Naive thymus-derived CD4-positive, alpha-beta T cell (primary cell): ENCODE results near the gene BCORL1. TPM values are rescaled to one million over a fixed set of nuclear protein-coding genes. Genes with fewer than 3 reads are reported as not detected.

Experiments
- ATAC-seq: fragments of 150-1000 bp; cut with Tn5 transposase; 2 replicates; pipeline ENCODE4 v1.10.0; 2021; ENCODE audit warnings: mild to moderate bottlenecking, moderate library complexity
- CTCF ChIA-PET: fragments of 350-600 bp; sonication (Branson Sonifier 250); formaldehyde crosslinking; loops from one replicate; lab custom pipeline; 2021; ENCODE audit warnings: antibody characterized with exemption; lab: Charles Lee
- POLR2A ChIA-PET: fragments of 350-600 bp; sonication (Branson Sonifier 250); formaldehyde crosslinking; loops from one replicate; lab custom pipeline; 2021; ENCODE audit warnings: antibody characterized with exemption, inconsistent platforms; lab: Charles Lee
- DNase-seq, 9 donors: peaks; one replicate each; pipeline versions ENCODE4 v3.0.0 to v3.0.0-alpha.2; 2020 to 2022; ENCODE audit warnings: mixed read lengths in 1 of 9
- H3K27ac ChIP-seq: one replicate; pipeline ENCODE4 v1.7.0; 2013; ENCODE audit warnings: mild to moderate bottlenecking, low read depth, low read length, moderate library complexity
- H3K27me3 ChIP-seq, 2 donors: one replicate each; pipeline ENCODE4 v1.7.0; 2013; ENCODE audit warnings: low read length in 2 of 2, mild to moderate bottlenecking in 2 of 2, moderate library complexity in 2 of 2; ENCODE audit not compliant: control insufficient read depth in 2 of 2, insufficient read depth in 2 of 2
- H3K36me3 ChIP-seq, 3 experiments: 1 replicate in 2 of 3; 2 replicates in 1 of 3; pipeline ENCODE4 v1.7.0; 2013; ENCODE audit warnings: low read length in 3 of 3, mild to moderate bottlenecking in 3 of 3, moderate library complexity in 1 of 3; ENCODE audit not compliant: insufficient read depth in 3 of 3, control insufficient read depth in 2 of 3
- H3K4me1 ChIP-seq, 2 donors: one replicate each; pipeline ENCODE4 v1.7.0; 2013; ENCODE audit warnings: low read length in 2 of 2, mild to moderate bottlenecking in 2 of 2, moderate library complexity in 1 of 2; ENCODE audit not compliant: control insufficient read depth in 2 of 2, insufficient read depth in 2 of 2
- H3K4me3 ChIP-seq: 2 replicates; pipeline ENCODE4 v1.7.0; 2013; ENCODE audit warnings: mild to moderate bottlenecking, low read length
- H3K9me3 ChIP-seq, 3 experiments: 1 replicate in 2 of 3; 2 replicates in 1 of 3; pipeline ENCODE4 v1.7.0; 2013; ENCODE audit warnings: low read length in 3 of 3; ENCODE audit not compliant: control insufficient read depth in 2 of 3
- H3K27ac Mint-ChIP-seq, 9 donors: one replicate each; pipeline ENCODE4 v1.8.0; 2020 to 2022; ENCODE audit warnings: mixed read lengths in 9 of 9, mild to moderate bottlenecking in 8 of 9, moderate library complexity in 5 of 9, inconsistent platforms in 2 of 9
- H3K27me3 Mint-ChIP-seq, 5 donors: one replicate each; pipeline ENCODE4 v1.8.0; 2021 to 2022; ENCODE audit warnings: mixed read lengths in 5 of 5, mild to moderate bottlenecking in 1 of 5
- H3K36me3 Mint-ChIP-seq, 5 donors: one replicate each; pipeline ENCODE4 v1.8.0; 2020 to 2022; ENCODE audit warnings: mixed read lengths in 5 of 5, mild to moderate bottlenecking in 3 of 5, inconsistent platforms in 1 of 5
- H3K4me1 Mint-ChIP-seq, 7 donors: one replicate each; pipeline ENCODE4 v1.8.0; 2020 to 2022; ENCODE audit warnings: mixed read lengths in 7 of 7, mild to moderate bottlenecking in 3 of 7, inconsistent platforms in 1 of 7
- H3K4me3 Mint-ChIP-seq, 10 donors: one replicate each; pipeline ENCODE4 v1.8.0; 2020 to 2022; ENCODE audit warnings: mild to moderate bottlenecking in 10 of 10, mixed read lengths in 10 of 10, moderate library complexity in 6 of 10, inconsistent platforms in 2 of 10
- H3K9me3 Mint-ChIP-seq, 11 donors: one replicate each; pipeline ENCODE4 v1.8.0; 2020 to 2022; ENCODE audit warnings: mixed read lengths in 11 of 11, mild to moderate bottlenecking in 4 of 11, inconsistent platforms in 1 of 11, moderate library complexity in 1 of 11
- intact Hi-C, 2 donors: fragments of 100-400 bp; cut with micrococcal nuclease; formaldehyde crosslinking; loops; one replicate each; pipeline ENCODE4 v1.15.1; 2023
- polyA plus RNA-seq, 2 donors: library from polyadenylated mRNA; unstranded; fragments of 300-500 nt; fragmentation: Illumina TruSeq; gene quantifications; one replicate each; pipeline ENCODE4 v1.2.3, GENCODE V29; 2021
- total RNA-seq, 6 experiments: library from RNA in 5 of 6; stranded (reverse) in 5 of 6; gene quantifications; 1 replicate in 5 of 6; 2 replicates in 1 of 6; pipeline ENCODE4 v1.2.3 and lab custom pipeline; 2021 to 2026

The BCORL1 gene
- total and polyA plus RNA-seq, 7 experiments from 2014 or later = 0.64 to 8.9 (median 7.4) TPM

GRCh38 chrX:130084631-130085237 lies 102.3 kb downstream of the BCORL1 start:
- intact Hi-C loops = loop anchor here (5.0 to 10.0 kb wide), 3 partner anchors 302 to 1730 kb away; partner anchors contain the start of gene ENOX2 (in 1 of the 2)
- DNase-seq (peak in 1 of 9 donors; percentile 31), ATAC-seq (no peak)
- H3K36me3 ChIP-seq = peaks cover 0 to 13% (median under 1%) of the 10 kb centered on the region in 3 experiments
- peaks cover 30 to 34% of the 10 kb centered on the region in 2 donors for H3K4me1 ChIP-seq
- ChIA-PET POLR2A (interaction anchor here (0.8 to 5.3 kb wide), 10 partner anchors 7 to 133 kb away, joined by 3 to 44 read pairs (median 5); partner anchors contain the start of gene ELF4), CTCF (interaction anchor here (6.0 kb wide), 1 partner anchor 36 kb away, joined by 54 read pairs; no protein-coding TSS in a partner anchor)
- peaks cover 0 to 16% (median 2%) of the 10 kb centered on the region in 5 donors for H3K36me3 Mint-ChIP-seq
- peak overlapping the region; percentile 67 for H3K4me3 ChIP-seq
- H3K9me3 ChIP-seq = no peaks in the 10 kb centered on the region
- H3K4me1 Mint-ChIP-seq = peaks cover 24 to 78% (median 62%) of the 10 kb centered on the region in 7 donors
- H3K27me3 ChIP-seq = no peaks in the 10 kb centered on the region
- no peaks in the 10 kb centered on the region for H3K27me3 Mint-ChIP-seq
- H3K9me3 Mint-ChIP-seq = no peaks in the 10 kb centered on the region
- H3K4me3 Mint-ChIP-seq = peak overlapping the region; percentile 86 to 93 (median 89)
- peak overlapping the region; percentile 66 for H3K27ac ChIP-seq
- peak overlapping the region; percentile 55 to 96 (median 91) for H3K27ac Mint-ChIP-seq

DNA sequence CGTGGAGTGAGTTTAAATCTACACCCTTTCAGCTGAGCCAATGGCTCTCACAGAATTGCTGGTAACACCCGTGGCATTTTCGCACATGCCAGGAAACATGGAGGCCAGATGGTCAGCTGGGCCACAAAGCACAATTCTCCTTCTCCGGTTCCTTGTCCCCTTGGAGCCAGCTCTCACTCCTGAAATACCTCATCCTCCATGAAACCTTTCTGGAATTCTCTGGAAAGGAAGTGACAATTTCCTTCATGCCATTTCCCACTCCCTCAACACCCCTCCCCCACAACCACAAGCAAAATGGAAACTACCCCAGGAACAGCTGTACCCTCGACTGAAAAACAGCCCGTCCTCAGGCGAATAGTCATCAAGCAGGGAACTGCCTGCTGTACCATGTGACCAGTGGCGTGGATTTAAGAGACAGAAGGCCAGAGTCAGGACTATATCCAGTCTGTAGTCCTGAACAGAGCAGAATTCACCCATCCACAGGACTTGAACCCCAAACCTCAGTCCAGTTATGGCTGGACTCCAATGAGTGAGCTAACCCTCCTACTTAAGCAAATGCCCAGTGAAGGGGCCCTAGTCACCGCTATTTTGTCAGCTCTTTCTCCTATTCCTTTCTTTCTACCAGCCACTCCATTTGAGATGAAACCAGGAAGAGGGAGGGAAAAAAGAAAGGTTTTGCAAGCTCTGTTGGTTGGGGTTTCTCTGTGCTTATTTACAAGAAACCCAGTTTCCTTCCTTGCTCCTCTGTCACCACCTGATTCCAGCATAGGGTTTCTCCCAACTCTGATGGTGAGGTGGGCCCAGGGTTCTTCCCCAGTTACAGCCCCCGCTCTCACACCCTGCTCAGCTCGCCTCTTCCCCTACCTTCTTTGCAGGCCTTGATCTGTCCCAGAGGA lies 103.4 kb downstream of the BCORL1 start:
- ChIA-PET CTCF (interaction anchor here (0.7 to 6.0 kb wide), 4 partner anchors 16 to 39 kb away, joined by 3 to 54 read pairs (median 4); no protein-coding TSS in a partner anchor), POLR2A (interaction anchor here (0.7 to 5.3 kb wide), 8 partner anchors 11 to 91 kb away, joined by 3 to 44 read pairs (median 4); partner anchors contain the start of genes AIFM1 and ELF4)
- Histone ChIP-seq H3K9me3 (no peaks in the 10 kb centered on the region), H3K27ac (peak overlapping the region; percentile 66), H3K27me3 (no peaks in the 10 kb centered on the region), H3K4me3 (peak overlapping the region; percentile 67), H3K4me1 (peaks cover 27 to 37% of the 10 kb centered on the region in 2 donors), H3K36me3 (peaks cover 0 to 7% (median 0%) of the 10 kb centered on the region in 3 experiments)
- peak overlapping the region; percentile 76 to 96 (median 91) for H3K27ac Mint-ChIP-seq
- H3K4me1 Mint-ChIP-seq = peaks cover 20 to 77% (median 62%) of the 10 kb centered on the region in 7 donors
- intact Hi-C loops = loop anchor here (2.0 to 10.0 kb wide), 4 partner anchors 303 to 1729 kb away; partner anchors contain the start of gene ENOX2 (in 1 of the 2)
- peaks cover 0 to 17% (median 0%) of the 10 kb centered on the region in 5 donors for H3K36me3 Mint-ChIP-seq
- H3K4me3 Mint-ChIP-seq = peak overlapping the region; percentile 86 to 93 (median 89)
- no peaks in the 10 kb centered on the region for H3K9me3 Mint-ChIP-seq
- ATAC-seq (no peak), DNase-seq (no peak)
- no peaks in the 10 kb centered on the region for H3K27me3 Mint-ChIP-seq

GRCh38 chrX:130086447-130087206 lies 104.2 kb downstream of the BCORL1 start:
- peaks cover 22 to 35% of the 10 kb centered on the region in 2 donors for H3K4me1 ChIP-seq
- no peaks in the 10 kb centered on the region for H3K36me3 ChIP-seq
- Mint-ChIP-seq H3K4me1 (peaks cover 15 to 71% (median 60%) of the 10 kb centered on the region in 7 donors), H3K27me3 (no peaks in the 10 kb centered on the region), H3K4me3 (peak overlapping the region; percentile 86 to 93 (median 89)), H3K27ac (peak overlapping the region; percentile 76 to 96 (median 91)), H3K36me3 (peaks cover 0 to 17% (median 0%) of the 10 kb centered on the region in 5 donors), H3K9me3 (no peaks in the 10 kb centered on the region)
- peak; percentile 74 for ATAC-seq
- peak in 8 of 9 donors; percentile 64 to 79 (median 74) for DNase-seq
- H3K27ac ChIP-seq = peak overlapping the region; percentile 66
- ChIA-PET POLR2A (interaction anchor here (0.7 to 5.3 kb wide), 11 partner anchors 11 to 88 kb away, joined by 3 to 44 read pairs (median 4); partner anchors contain the start of genes AIFM1, ELF4 and RAB33A), CTCF (interaction anchor here (0.7 to 6.0 kb wide), 5 partner anchors 16 to 79 kb away, joined by 3 to 54 read pairs (median 4); partner anchors contain the start of genes AIFM1 and ELF4)
- peak overlapping the region; percentile 67 for H3K4me3 ChIP-seq
- H3K9me3 ChIP-seq = no peaks in the 10 kb centered on the region
- no peaks in the 10 kb centered on the region for H3K27me3 ChIP-seq
- intact Hi-C loops = loop anchor here (1.0 to 10.0 kb wide), 5 partner anchors 24 to 1728 kb away; partner anchors contain the start of genes ELF4 (in 1 of the 2) and ENOX2 (in 1 of the 2)

GRCh38 chrX:130090364-130090763 lies 107.9 kb downstream of the BCORL1 start:
- intact Hi-C loops = no loop called here
- H3K9me3 ChIP-seq = no peaks in the 10 kb centered on the region
- peaks cover 13 to 73% (median 55%) of the 10 kb centered on the region in 7 donors for H3K4me1 Mint-ChIP-seq
- H3K27me3 Mint-ChIP-seq = no peaks in the 10 kb centered on the region
- no peaks in the 10 kb centered on the region for H3K27me3 ChIP-seq
- H3K36me3 ChIP-seq = no peaks in the 10 kb centered on the region
- H3K27ac Mint-ChIP-seq = peak overlapping the region; percentile 69 to 96 (median 90)
- CTCF ChIA-PET = no interaction called here
- peak overlapping the region in 9 of 10 donors; percentile 30 to 79 (median 65) for H3K4me3 Mint-ChIP-seq
- POLR2A ChIA-PET = no interaction called here
- H3K4me1 ChIP-seq = peaks cover 39 to 41% of the 10 kb centered on the region in 2 donors
- peaks cover 0 to 15% (median 0%) of the 10 kb centered on the region in 5 donors for H3K36me3 Mint-ChIP-seq
- H3K27ac ChIP-seq = no peak overlapping the region
- no peak overlapping the region for H3K4me3 ChIP-seq
- ATAC-seq (no peak), DNase-seq (no peak)
- H3K9me3 Mint-ChIP-seq = no peaks in the 10 kb centered on the region

- peaks cover 0 to 12% (median 0%) of the 10 kb centered on the region in 5 donors for H3K36me3 Mint-ChIP-seq
- Histone ChIP-seq H3K27me3 (no peaks in the 10 kb centered on the region), H3K4me3 (peak overlapping the region; percentile 64), H3K9me3 (no peaks in the 10 kb centered on the region), H3K36me3 (no peaks in the 10 kb centered on the region), H3K4me1 (peaks cover 44% of the 10 kb centered on the region in 2 donors), H3K27ac (peak overlapping the region; percentile 68)
- DNase-seq = peak; percentile 46 to 91 (median 87)
- peak overlapping the region; percentile 89 to 97 (median 95) for H3K27ac Mint-ChIP-seq
- CTCF ChIA-PET = interaction anchor here (0.7 to 1.9 kb wide), 6 partner anchors 10 to 99 kb away, joined by 3 to 9 read pairs (median 5); no protein-coding TSS in a partner anchor
- peaks cover 13 to 84% (median 52%) of the 10 kb centered on the region in 7 donors for H3K4me1 Mint-ChIP-seq
- ATAC-seq = peak; percentile 98
- no peaks in the 10 kb centered on the region for H3K9me3 Mint-ChIP-seq
- POLR2A ChIA-PET = interaction anchor here (0.6 to 1.5 kb wide), 6 partner anchors 8 to 319 kb away, joined by 3 to 12 read pairs (median 4); no protein-coding TSS in a partner anchor
- no peaks in the 10 kb centered on the region for H3K27me3 Mint-ChIP-seq
- H3K4me3 Mint-ChIP-seq = peak overlapping the region; percentile 74 to 92 (median 86)
- intact Hi-C loops = loop anchor here (1.0 to 2.0 kb wide), 7 partner anchors 10 to 177 kb away; partner anchors contain the start of genes AIFM1 (in 1 of the 2), RAB33A (in 1 of the 2) and ZNF280C (in 1 of the 2)
Observed at GRCh38 chrX:130091980-130092522, 109.6 kb downstream of the BCORL1 start.
